Heart left ventricle (tissue), 16 donors: ENCODE measurements around the gene COPZ1. TPM values are rescaled to one million over a fixed set of nuclear protein-coding genes. Genes with fewer than 3 reads are reported as not detected.

Source experiments
- ATAC-seq, 4 donors: fragments of 200-7000 bp; cut with Tn5 transposase; one replicate each; pipeline ENCODE4 v1.9.1; 2020 to 2022; ENCODE audit warnings: moderate library complexity in 4 of 4, mild to moderate bottlenecking in 3 of 4, moderate number of reproducible peaks in 1 of 4
- DNase-seq, 5 donors: peaks; one replicate each; pipeline ENCODE4 v3.0.0-alpha.2; 2020
- H3K27ac ChIP-seq, 12 donors: fragments of 200-600 bp; sonication (generic) in 4 of 12; one replicate each; pipeline versions ENCODE4 v1.5.0 to v1.8.0; 2016 to 2022; ENCODE audit warnings: mild to moderate bottlenecking in 2 of 12
- H3K27me3 ChIP-seq, 9 donors: fragments of 200-600 bp; sonication (generic) in 2 of 9; one replicate each; pipeline versions ENCODE4 v1.5.1 to v1.8.0; 2016 to 2022; ENCODE audit warnings: mild to moderate bottlenecking in 3 of 9
- H3K36me3 ChIP-seq, 9 donors: fragments of 200-600 bp; sonication (generic) in 2 of 9; one replicate each; pipeline versions ENCODE4 v1.5.0 to v1.8.0; 2018 to 2022; ENCODE audit warnings: mild to moderate bottlenecking in 2 of 9
- H3K4me1 ChIP-seq, 12 donors: fragments of 200-600 bp; sonication (generic) in 4 of 12; one replicate each; pipeline versions ENCODE4 v1.5.0 to v1.8.0; 2016 to 2022; ENCODE audit warnings: mild to moderate bottlenecking in 3 of 12
- H3K4me3 ChIP-seq, 12 donors: fragments of 200-600 bp; sonication (generic) in 4 of 12; one replicate each; pipeline versions ENCODE4 v1.5.0 to v1.8.0; 2017 to 2022; ENCODE audit warnings: mild to moderate bottlenecking in 9 of 12, moderate library complexity in 4 of 12
- H3K9me3 ChIP-seq, 12 donors: fragments of 200-600 bp; sonication (generic) in 4 of 12; one replicate each; pipeline versions ENCODE4 v1.5.0 to v1.8.0; 2016 to 2022; ENCODE audit warnings: mild to moderate bottlenecking in 1 of 12
- POLR2A ChIP-seq, 2 donors: fragments of 450-650 bp; IDR thresholded peaks; one replicate each; pipeline ENCODE4 v1.6.1; 2017; ENCODE audit warnings: antibody characterized with exemption in 2 of 2, mild to moderate bottlenecking in 2 of 2, moderate library complexity in 2 of 2
- WGBS, 4 donors: extraction: QIAGEN DNeasy Blood & Tissue Kit in 2 of 4; methylation state at CpG; one replicate each; pipeline versions ENCODE4 v1.1.5 to v1.1.7; 2013 to 2018; 5-methylcytosine and 5-hydroxymethylcytosine counted together
- intact Hi-C, 10 donors: fragments of 100-400 bp; cut with DNase I; formaldehyde crosslinking; loops; one replicate each; pipeline versions ENCODE4 v1.11.1 to v1.14.2; 2022
- polyA plus RNA-seq, 2 donors: library from polyadenylated mRNA; stranded (reverse); fragments of 200-250 nt; gene quantifications; one replicate each; pipeline ENCODE4 v1.2.3, GENCODE V29; 2013
- total RNA-seq, 9 donors: library from RNA; depleted of rRNA in 2 of 9; stranded (reverse); fragments of >200 nt in 2 of 9; fragmentation: NEBNext Ultra II Directional in 3 of 9; extraction: Animal tissue kit (Norgen Biotek cat#: 25700) in 3 of 9; gene quantifications; one replicate each; pipeline versions ENCODE4 v1.1.0 to v1.2.4, GENCODE V29; 2016 to 2023
- TF ChIP-seq, protein P1 (sequence below), 12 donors: fragments of 200-600 bp; sonication (generic) in 4 of 12; IDR thresholded peaks; one replicate each; pipeline versions ENCODE4 v1.5.0 to v1.8.0; 2018 to 2022; ENCODE audit warnings: antibody characterized with exemption in 12 of 12, mild to moderate bottlenecking in 5 of 12
- donor health status: ischemic (EF 13 %, LVEDD 7.1; RV severe dilation, severe dysfunction).
- donor health status: healthy with polysubstance abuse.
- donor health status: DM: no; HTN: yes; CAD: no.
- donor health status: DM: no; HTN: no; CAD: no.
- donor health status: ischemic (EF 25% LVEDD 6.9; RV normal size, moderate dysfunction).
- donor health status: ischemic (EF 25% LVEDD 5.7; RV mildly dilated, moderate dysfunction).
- donor health status: healthy.
- donor health status: DM: yes; HTN: yes; CAD: no.
- donor health status: ischemic (EF 35%, LVEDD 5.7; RV mildly dilated, moderate dysfunction).
- donor health status: nonischemic (EF 11% LVEDD 7.7; RV severe dilation, severe dysfunction).
- donor health status: DM: yes; HTN: yes; CAD: no.
- donor health status: PGD.
- donor health status: ischemic (EF 29% LVEDD 5.4; RV normal size, mild dysfunction).
- donor health status: nonischemic (EF 23%, LVEDD 6.1; RV moderate dilation, normal function).

COPZ1 gene
- total and polyA plus RNA-seq, 11 donors, result 77.3 to 146 (median 125) TPM

DNA sequence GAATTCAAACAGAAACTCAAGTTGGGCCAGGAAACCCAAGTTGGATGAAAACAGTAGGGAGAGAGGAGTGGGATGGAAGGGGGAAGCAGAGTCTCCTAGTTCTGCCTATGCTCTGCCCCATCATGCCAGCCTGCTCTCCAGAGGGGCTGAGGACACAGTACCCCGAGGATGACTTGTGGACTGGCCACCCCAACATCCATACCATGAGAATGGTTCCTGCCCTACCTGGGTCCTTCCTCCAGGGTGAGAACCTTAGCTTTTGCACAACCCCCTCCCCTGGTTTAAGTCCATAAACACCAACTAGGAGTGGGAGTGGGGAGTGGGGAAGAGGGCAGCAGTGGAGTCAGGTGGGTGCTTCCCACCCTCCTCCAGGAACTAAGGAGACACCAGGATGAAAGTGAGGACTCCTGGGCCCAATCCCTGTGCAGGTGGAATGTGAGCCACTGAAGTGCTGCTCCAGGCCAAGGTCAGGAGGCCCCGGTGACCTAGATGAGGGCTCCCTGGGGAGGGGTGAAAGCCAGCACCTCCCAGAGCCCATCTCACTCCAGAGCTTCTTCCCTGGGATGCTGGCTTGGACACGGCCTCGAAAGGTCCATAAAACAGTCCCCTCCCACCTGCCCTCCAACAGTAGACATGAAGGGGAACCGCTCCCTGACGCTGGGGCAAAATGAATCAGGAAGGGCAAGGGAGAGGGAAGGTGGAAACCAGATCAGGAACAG, 53.0 kb downstream of the COPZ1 start:
- Histone ChIP-seq H3K9me3 (no peaks in the 10 kb centered on the region), H3K36me3 (no peaks in the 10 kb centered on the region), H3K27ac (peak overlapping the region in 5 of 12 donors; percentile 22 to 82 (median 69)), H3K4me3 (peak overlapping the region in 11 of 12 donors; percentile 9 to 75 (median 54)), H3K27me3 (no peaks in the 10 kb centered on the region), H3K4me1 (peaks cover 0 to 64% (median 23%) of the 10 kb centered on the region in 12 donors)
- DNase-seq, result peak in 1 of 5 donors; percentile 54
- intact Hi-C loops, result loop anchor here in 1 of 10 donors (10.0 kb wide), 1 partner anchor 373 kb away; the partner anchor contains the start of genes HOXC8 and HOXC9
- ATAC-seq, result no peak
- TF ChIP-seq POLR2A (IDR thresholded peaks at IDR 0.05), result no peak
- TF ChIP-seq, protein P1, sequence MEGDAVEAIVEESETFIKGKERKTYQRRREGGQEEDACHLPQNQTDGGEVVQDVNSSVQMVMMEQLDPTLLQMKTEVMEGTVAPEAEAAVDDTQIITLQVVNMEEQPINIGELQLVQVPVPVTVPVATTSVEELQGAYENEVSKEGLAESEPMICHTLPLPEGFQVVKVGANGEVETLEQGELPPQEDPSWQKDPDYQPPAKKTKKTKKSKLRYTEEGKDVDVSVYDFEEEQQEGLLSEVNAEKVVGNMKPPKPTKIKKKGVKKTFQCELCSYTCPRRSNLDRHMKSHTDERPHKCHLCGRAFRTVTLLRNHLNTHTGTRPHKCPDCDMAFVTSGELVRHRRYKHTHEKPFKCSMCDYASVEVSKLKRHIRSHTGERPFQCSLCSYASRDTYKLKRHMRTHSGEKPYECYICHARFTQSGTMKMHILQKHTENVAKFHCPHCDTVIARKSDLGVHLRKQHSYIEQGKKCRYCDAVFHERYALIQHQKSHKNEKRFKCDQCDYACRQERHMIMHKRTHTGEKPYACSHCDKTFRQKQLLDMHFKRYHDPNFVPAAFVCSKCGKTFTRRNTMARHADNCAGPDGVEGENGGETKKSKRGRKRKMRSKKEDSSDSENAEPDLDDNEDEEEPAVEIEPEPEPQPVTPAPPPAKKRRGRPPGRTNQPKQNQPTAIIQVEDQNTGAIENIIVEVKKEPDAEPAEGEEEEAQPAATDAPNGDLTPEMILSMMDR (IDR thresholded peaks at IDR 0.05), result no peak
- WGBS, 4 donors, result 81 to 88% (median 84%) methylated on average over 4 to 6 of the region's 6 CpGs

DNA sequence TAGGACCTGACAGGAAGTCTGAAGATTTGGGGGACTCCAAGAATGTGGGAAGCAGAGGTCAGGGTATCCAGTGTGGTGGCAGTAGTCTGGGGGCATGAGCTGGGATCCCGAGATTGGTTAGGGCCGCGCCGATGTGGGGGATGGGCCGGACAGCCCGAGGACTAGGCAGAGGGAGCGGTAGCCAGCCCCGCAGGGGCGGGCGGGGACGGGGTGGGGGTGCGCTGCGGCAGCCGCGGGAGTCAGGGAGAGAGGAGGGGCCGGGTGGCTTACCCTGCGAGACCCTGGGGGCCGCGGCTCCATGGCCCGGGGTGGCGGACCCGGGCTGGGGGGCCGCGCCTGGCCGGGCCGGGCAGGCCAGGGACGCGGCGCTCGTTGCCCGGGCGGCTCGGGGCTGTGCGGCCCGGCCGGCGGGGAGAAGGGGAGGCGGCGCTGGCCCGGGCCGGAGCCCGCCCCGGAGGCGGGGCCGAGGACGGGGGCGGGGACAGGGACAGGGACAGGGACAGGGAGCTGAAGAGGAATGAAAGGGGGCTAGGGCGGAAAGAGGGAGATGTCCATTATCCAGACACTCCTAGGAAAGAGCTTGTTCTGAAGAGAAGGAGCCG, 54.0 kb downstream of the COPZ1 start:
- Histone ChIP-seq H3K36me3 (no peaks in the 10 kb centered on the region), H3K4me1 (peaks cover 0 to 65% (median 22%) of the 10 kb centered on the region in 12 donors), H3K4me3 (peak overlapping the region; percentile 9 to 75 (median 52)), H3K9me3 (no peaks in the 10 kb centered on the region), H3K27ac (peak overlapping the region in 11 of 12 donors; percentile 49 to 84 (median 80)), H3K27me3 (no peaks in the 10 kb centered on the region)
- DNase-seq (peak; percentile 77 to 84 (median 79)), ATAC-seq (peak; percentile 74 to 89 (median 84))
- TF ChIP-seq, protein P1 (IDR thresholded peaks at IDR 0.05), result no peak
- TF ChIP-seq POLR2A (IDR thresholded peaks at IDR 0.05), result peak in 1 of 2 donors; percentile 29
- intact Hi-C loops, result loop anchor here in 2 of 10 donors (1.0 to 10.0 kb wide), 2 partner anchors 9 to 374 kb away; partner anchors contain the start of genes HOXC8 (in 1 of the 2) and HOXC9 (in 1 of the 2)
- WGBS, 4 donors, result 3 to 15% (median 4%) methylated on average over 19 to 49 of the region's 49 CpGs

DNA sequence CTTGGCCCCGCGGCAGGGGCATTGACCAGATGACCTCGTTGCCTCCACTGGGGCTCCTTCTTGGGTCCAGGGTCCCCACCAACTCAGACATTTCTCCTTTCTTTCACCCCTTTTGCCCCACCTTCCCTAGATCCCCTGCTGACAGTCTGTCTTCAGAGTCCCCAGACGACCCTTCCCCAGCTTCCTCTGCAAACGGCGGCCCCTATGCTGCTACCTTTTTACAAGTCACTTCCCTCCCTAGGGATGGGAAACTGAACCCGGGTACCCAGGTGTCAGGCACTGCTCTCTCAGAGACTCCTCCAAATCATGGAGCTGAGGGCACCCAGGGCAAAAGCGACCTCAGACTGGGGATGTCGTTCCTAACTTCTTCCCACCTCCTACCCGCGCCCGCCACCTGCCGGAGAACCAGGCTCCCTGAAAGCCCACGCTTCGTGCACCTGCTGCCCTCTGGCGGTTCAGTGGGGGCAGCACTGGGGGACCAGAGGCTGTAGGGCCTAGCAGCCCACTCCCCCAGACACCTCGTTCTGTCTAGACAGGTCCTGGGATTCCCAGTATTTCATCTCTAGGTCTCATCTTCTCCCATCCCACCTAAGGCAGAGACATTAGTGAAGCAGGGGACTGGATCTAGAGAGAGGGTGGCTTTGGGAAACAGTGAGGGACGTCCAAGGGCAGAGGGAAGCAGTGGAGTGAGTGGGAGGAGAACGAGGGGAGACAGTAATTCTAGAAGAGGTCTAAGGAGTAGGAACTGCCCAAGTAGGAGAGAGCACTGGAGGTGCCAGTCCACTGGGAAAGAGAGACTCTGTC, 54.7 kb downstream of the COPZ1 start:
- TF ChIP-seq, protein P1 (IDR thresholded peaks at IDR 0.05), result peak in 11 of 12 donors; percentile 100
- peak in 1 of 2 donors; percentile 9 for TF ChIP-seq POLR2A (IDR thresholded peaks at IDR 0.05)
- H3K4me1 ChIP-seq, result peaks cover 0 to 63% (median 19%) of the 10 kb centered on the region in 12 donors
- WGBS, 4 donors, result 7 to 11% (median 9%) methylated on average over 19 of the region's 19 CpGs
- peak overlapping the region in 11 of 12 donors; percentile 49 to 84 (median 80) for H3K27ac ChIP-seq
- ATAC-seq, result peak; percentile 80 to 90 (median 83)
- H3K36me3 ChIP-seq, result no peaks in the 10 kb centered on the region
- intact Hi-C loops, result loop anchor here in 2 of 10 donors (1.0 to 10.0 kb wide), 2 partner anchors 9 to 375 kb away; partner anchors contain the start of genes HOXC8 (in 1 of the 2) and HOXC9 (in 1 of the 2)
- no peaks in the 10 kb centered on the region for H3K27me3 ChIP-seq
- peak; percentile 92 to 96 (median 93) for DNase-seq
- peak overlapping the region in 11 of 12 donors; percentile 10 to 75 (median 54) for H3K4me3 ChIP-seq
- H3K9me3 ChIP-seq, result no peaks in the 10 kb centered on the region
